Vagina (tissue), 2 donors: ENCODE results near the gene KRTAP2-2. TPM values are rescaled to one million over a fixed set of nuclear protein-coding genes. Genes with fewer than 3 reads are reported as not detected.
A peak's percentile ranks its signal among the peaks of the same experiment; 100 is the strongest.

ENCODE experiments used
- DNase-seq, 2 donors: peaks; one replicate each; pipeline ENCODE4 v3.0.0-alpha.2; 2017; ENCODE audit errors: extremely low spot score in 2 of 2
- H3K27ac ChIP-seq: fragments of 200-600 bp; sonication (generic); one replicate; pipeline ENCODE4 v1.5.1; 2019
- H3K27me3 ChIP-seq: fragments of 200-600 bp; sonication (generic); one replicate; pipeline ENCODE4 v1.5.1; 2019
- H3K36me3 ChIP-seq, 2 donors: fragments of 200-600 bp; sonication (generic); one replicate each; pipeline ENCODE4 v1.5.1; 2017 to 2019
- H3K4me1 ChIP-seq: fragments of 200-600 bp; sonication (generic); one replicate; pipeline ENCODE4 v1.5.1; 2019
- H3K4me3 ChIP-seq, 2 donors: fragments of 200-600 bp; sonication (generic); 1 replicate in 1 of 2; 2 replicates in 1 of 2; pipeline ENCODE4 v1.5.1; 2016 to 2019
- H3K9me3 ChIP-seq: fragments of 200-600 bp; sonication (generic); one replicate; pipeline ENCODE4 v1.5.1; 2019
- POLR2A ChIP-seq, 2 donors: fragments of 450-650 bp; IDR thresholded peaks; one replicate each; pipeline ENCODE4 v1.6.1; 2017; ENCODE audit warnings: antibody characterized with exemption in 2 of 2, mild to moderate bottlenecking in 2 of 2, moderate library complexity in 2 of 2
- POLR2AphosphoS5 ChIP-seq, 2 donors: sonication (generic); formaldehyde crosslinking; IDR thresholded peaks; one replicate each; pipeline ENCODE4 v1.9.0; 2017; ENCODE audit warnings: antibody characterized with exemption in 2 of 2, mild to moderate bottlenecking in 2 of 2, low read depth in 1 of 2; ENCODE audit not compliant: insufficient read depth in 1 of 2
- intact Hi-C: fragments of 100-400 bp; cut with DNase I; formaldehyde crosslinking; loops from one replicate; pipeline ENCODE4 v1.15.1; 2023
- small RNA-seq: library from RNA; depleted of rRNA; stranded (forward); fragments of <200 nt; gene quantifications from one replicate; pipeline ENCODE3, GENCODE V24; 2016
- total RNA-seq: library from RNA; depleted of rRNA; stranded (reverse); fragments of >200 nt; gene quantifications from one replicate; pipeline ENCODE4 v1.2.3, GENCODE V29; 2016
- TF ChIP-seq, protein P1 (sequence below), 3 experiments: fragments of 450-650 bp in 2 of 3; fragments of 200-600 bp in 1 of 3; sonication (generic) in 1 of 3; IDR thresholded peaks; one replicate each; pipeline ENCODE4 v1.5.1; 2017 to 2019; ENCODE audit warnings: antibody characterized with exemption in 3 of 3, mild to moderate bottlenecking in 2 of 3, moderate library complexity in 2 of 3

Gene KRTAP2-2
- total RNA-seq, 1 donor from 2014 or later, result not detected

DNA sequence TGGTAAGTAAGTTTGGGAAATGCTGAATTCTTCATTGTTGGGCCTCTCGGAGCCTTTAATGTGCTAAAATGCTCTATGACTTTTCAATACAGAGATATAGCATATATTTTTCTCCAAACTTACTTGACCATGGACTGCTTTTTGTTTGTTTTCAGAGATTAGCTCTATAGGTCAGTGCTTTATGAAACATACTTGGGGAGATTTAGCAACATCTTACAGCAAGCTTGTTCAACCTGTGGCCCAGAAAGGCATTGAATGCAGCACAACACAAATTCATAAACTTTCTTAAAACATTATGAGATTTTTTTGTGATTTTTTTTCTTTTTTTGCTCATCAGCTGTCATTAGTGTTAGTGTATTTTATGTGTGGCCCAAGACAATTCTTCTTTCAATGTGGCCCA lies 45.1 kb downstream of the KRTAP2-2 start:
- intact Hi-C loops, result no loop called here

DNA sequence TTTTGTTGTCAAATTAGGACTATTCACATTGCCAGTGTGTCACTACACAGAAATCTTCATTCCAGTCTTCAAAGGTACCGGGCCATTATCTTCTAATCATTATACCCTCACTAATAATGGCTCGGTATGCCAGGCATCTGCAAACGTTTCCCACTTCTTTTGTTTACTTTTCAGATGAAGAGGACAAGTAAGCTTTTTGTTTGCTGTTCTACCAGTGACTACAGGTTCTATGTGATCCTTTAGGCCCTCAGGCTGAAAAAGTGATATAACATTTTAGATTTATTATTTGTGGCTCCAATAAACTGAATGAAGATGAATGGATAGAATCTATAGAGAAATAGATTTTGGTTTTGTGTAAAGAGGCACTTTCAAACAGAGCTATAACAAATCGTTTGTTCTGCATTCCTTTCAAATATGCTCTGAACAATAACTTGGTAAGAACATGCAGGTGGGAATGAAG lies 45.7 kb downstream of the KRTAP2-2 start:
- intact Hi-C loops, result no loop called here

More for the DNA sequence above, 45.1 kb downstream of the KRTAP2-2 start:
- Histone ChIP-seq H3K27ac (peak overlapping the region; percentile 20), H3K36me3 (no peaks in the 10 kb centered on the region), H3K4me1 (peaks cover 7% of the 10 kb centered on the region), H3K4me3 (no peak overlapping the region), H3K9me3 (no peaks in the 10 kb centered on the region), H3K27me3 (no peaks in the 10 kb centered on the region)
- no peak for DNase-seq
- no peak for TF ChIP-seq POLR2A (IDR thresholded peaks at IDR 0.05)

DNA sequence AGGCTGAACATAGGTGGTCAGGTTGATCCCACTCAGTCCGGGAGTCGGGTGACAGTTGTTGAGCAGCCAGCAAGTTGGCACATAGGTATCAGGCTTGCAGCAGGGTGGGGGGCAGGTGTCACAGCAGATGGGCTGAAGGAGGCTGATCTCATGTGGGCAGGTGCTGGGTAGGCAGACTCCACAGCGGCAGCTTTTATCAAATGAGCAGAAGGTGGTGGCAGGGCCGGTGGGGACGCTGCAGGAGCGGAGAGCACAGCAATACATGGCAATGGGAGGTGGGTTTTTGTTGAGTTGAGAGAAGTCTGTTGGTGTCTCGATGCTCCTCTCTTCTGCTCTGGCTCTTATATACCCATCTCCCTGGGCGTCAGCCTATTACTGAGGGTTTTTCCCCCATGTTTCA lies 46.2 kb downstream of the KRTAP2-2 start, which contains the start of gene KRTAP3-1:
TSS of gene KRTAP3-1 (minus strand) at position 318 of the 400 bp plus-strand sequence. CDS start at position 264, 54 bp downstream.
- TF ChIP-seq, protein P1, sequence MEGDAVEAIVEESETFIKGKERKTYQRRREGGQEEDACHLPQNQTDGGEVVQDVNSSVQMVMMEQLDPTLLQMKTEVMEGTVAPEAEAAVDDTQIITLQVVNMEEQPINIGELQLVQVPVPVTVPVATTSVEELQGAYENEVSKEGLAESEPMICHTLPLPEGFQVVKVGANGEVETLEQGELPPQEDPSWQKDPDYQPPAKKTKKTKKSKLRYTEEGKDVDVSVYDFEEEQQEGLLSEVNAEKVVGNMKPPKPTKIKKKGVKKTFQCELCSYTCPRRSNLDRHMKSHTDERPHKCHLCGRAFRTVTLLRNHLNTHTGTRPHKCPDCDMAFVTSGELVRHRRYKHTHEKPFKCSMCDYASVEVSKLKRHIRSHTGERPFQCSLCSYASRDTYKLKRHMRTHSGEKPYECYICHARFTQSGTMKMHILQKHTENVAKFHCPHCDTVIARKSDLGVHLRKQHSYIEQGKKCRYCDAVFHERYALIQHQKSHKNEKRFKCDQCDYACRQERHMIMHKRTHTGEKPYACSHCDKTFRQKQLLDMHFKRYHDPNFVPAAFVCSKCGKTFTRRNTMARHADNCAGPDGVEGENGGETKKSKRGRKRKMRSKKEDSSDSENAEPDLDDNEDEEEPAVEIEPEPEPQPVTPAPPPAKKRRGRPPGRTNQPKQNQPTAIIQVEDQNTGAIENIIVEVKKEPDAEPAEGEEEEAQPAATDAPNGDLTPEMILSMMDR (IDR thresholded peaks at IDR 0.05), result no peak
- no peak for TF ChIP-seq POLR2A (IDR thresholded peaks at IDR 0.05)
- no peak for TF ChIP-seq POLR2AphosphoS5 (IDR thresholded peaks at IDR 0.05; ENCODE audit: insufficient read depth in 1 of 2, low read depth in 1 of 2)
- Histone ChIP-seq H3K36me3 (no peaks in the 10 kb centered on the region), H3K4me1 (peaks cover 6% of the 10 kb centered on the region), H3K9me3 (no peaks in the 10 kb centered on the region), H3K4me3 (no peak within 1 kb of the TSS), H3K27me3 (no peaks in the 10 kb centered on the region), H3K27ac (peak within 1 kb of the TSS; percentile 20)
- no peak for DNase-seq
- intact Hi-C loops, result no loop called here

More for the DNA sequence above, 45.7 kb downstream of the KRTAP2-2 start:
- Histone ChIP-seq H3K36me3 (no peaks in the 10 kb centered on the region), H3K27me3 (no peaks in the 10 kb centered on the region), H3K27ac (peak overlapping the region; percentile 20), H3K9me3 (no peaks in the 10 kb centered on the region), H3K4me3 (no peak overlapping the region), H3K4me1 (peaks cover 7% of the 10 kb centered on the region)
- TF ChIP-seq, protein P1 (IDR thresholded peaks at IDR 0.05), result no peak
- TF ChIP-seq POLR2A (IDR thresholded peaks at IDR 0.05), result no peak
- no peak for TF ChIP-seq POLR2AphosphoS5 (IDR thresholded peaks at IDR 0.05; ENCODE audit: insufficient read depth in 1 of 2, low read depth in 1 of 2)
- DNase-seq, result no peak

Small RNA genes within 50 kb of the gene (small RNA-seq; reads per million reads assigned to genes)
- gene KRTAP3-4P, result not detected

Other genes with a start within 250 kb of the KRTAP2-2 start
- gene KRT10, start 232.6 kb downstream of the KRTAP2-2 start, total RNA-seq, result 919 TPM
- not detected for gene KRT12, start 188.0 kb downstream of the KRTAP2-2 start, total RNA-seq
- not detected for gene KRT20, start 170.0 kb downstream of the KRTAP2-2 start, total RNA-seq
- gene KRT23, start 117.6 kb downstream of the KRTAP2-2 start, total RNA-seq, result 0.98 TPM
- not detected for gene KRT39, start 88.3 kb downstream of the KRTAP2-2 start, total RNA-seq
- not detected for gene KRT40, start 70.9 kb downstream of the KRTAP2-2 start, total RNA-seq
- not detected for gene KRTAP3-3, start 61.1 kb downstream of the KRTAP2-2 start, total RNA-seq
- not detected for gene KRTAP3-2, start 55.3 kb downstream of the KRTAP2-2 start, total RNA-seq
- gene KRTAP3-1, start 46.1 kb downstream of the KRTAP2-2 start, total RNA-seq, result not detected
- not detected for gene KRTAP1-5, start 28.0 kb downstream of the KRTAP2-2 start, total RNA-seq
- gene KRTAP1-4, start 25.0 kb downstream of the KRTAP2-2 start, total RNA-seq, result not detected
- gene KRTAP1-3, start 20.4 kb downstream of the KRTAP2-2 start, total RNA-seq, result not detected
- not detected for gene KRTAP1-1, start 13.8 kb downstream of the KRTAP2-2 start, total RNA-seq
- gene KRTAP2-1, start 7.9 kb downstream of the KRTAP2-2 start, total RNA-seq, result not detected
- not detected for gene KRTAP2-3, start 4.9 kb upstream of the KRTAP2-2 start, total RNA-seq
- not detected for gene KRTAP2-4, start 10.6 kb upstream of the KRTAP2-2 start, total RNA-seq
- gene KRTAP4-7, start 28.9 kb upstream of the KRTAP2-2 start, total RNA-seq, result not detected
- gene KRTAP4-8, start 42.9 kb upstream of the KRTAP2-2 start, total RNA-seq, result not detected
- gene KRTAP4-16, start 47.0 kb upstream of the KRTAP2-2 start, total RNA-seq, result not detected
- gene KRTAP4-9, start 50.2 kb upstream of the KRTAP2-2 start, total RNA-seq, result not detected
- gene KRTAP4-11, start 63.1 kb upstream of the KRTAP2-2 start, total RNA-seq, result not detected
- gene KRTAP4-12, start 69.0 kb upstream of the KRTAP2-2 start, total RNA-seq, result not detected
- gene KRTAP4-6, start 85.3 kb upstream of the KRTAP2-2 start, total RNA-seq, result not detected
- not detected for gene KRTAP4-5, start 94.6 kb upstream of the KRTAP2-2 start, total RNA-seq
- gene KRTAP4-4, start 105.5 kb upstream of the KRTAP2-2 start, total RNA-seq, result not detected
- not detected for gene KRTAP4-3, start 113.0 kb upstream of the KRTAP2-2 start, total RNA-seq
- not detected for gene KRTAP4-2, start 123.0 kb upstream of the KRTAP2-2 start, total RNA-seq
- gene KRTAP4-1, start 129.7 kb upstream of the KRTAP2-2 start, total RNA-seq, result not detected
- gene KRTAP9-1, start 134.7 kb upstream of the KRTAP2-2 start, total RNA-seq, result not detected
- gene KRTAP9-2, start 171.4 kb upstream of the KRTAP2-2 start, total RNA-seq, result not detected
- gene KRTAP9-3, start 177.2 kb upstream of the KRTAP2-2 start, total RNA-seq, result not detected
- not detected for gene KRTAP9-8, start 182.8 kb upstream of the KRTAP2-2 start, total RNA-seq
- gene KRTAP9-4, start 194.5 kb upstream of the KRTAP2-2 start, total RNA-seq, result not detected
- gene KRTAP9-9, start 200.2 kb upstream of the KRTAP2-2 start, total RNA-seq, result not detected
- gene KRTAP9-6, start 210.1 kb upstream of the KRTAP2-2 start, total RNA-seq, result not detected
- not detected for gene KRTAP9-7, start 220.5 kb upstream of the KRTAP2-2 start, total RNA-seq
- not detected for gene KRTAP29-1, start 247.6 kb upstream of the KRTAP2-2 start, total RNA-seq